HepG2 (cell line): ENCODE data around the gene EIF3L.

Source experiments
- CREB1 ChIP-seq, 2 experiments: fragments of 450-650 bp in 1 of 2; IDR thresholded peaks; 2 replicates each; pipeline ENCODE4 v1.6.1; 2016 to 2017; ENCODE audit warnings: control low read depth in 1 of 2, mild to moderate bottlenecking in 1 of 2, missing compliant biosample characterization in 1 of 2, missing genetic modification characterization in 1 of 2
- EZH2 ChIP-seq: conservative IDR thresholded peaks from 2 replicates; pipeline ENCODE4 v1.6.1; 2012; ENCODE audit warnings: mild to moderate bottlenecking, low read depth, low read length, moderate library complexity
- HOXA5 ChIP-seq: sonication (generic); formaldehyde crosslinking; IDR thresholded peaks from 2 replicates; pipeline ENCODE4 v1.4.0; 2020; ENCODE audit warnings: missing genetic modification reagents
- KDM1A ChIP-seq: IDR thresholded peaks from 2 replicates; pipeline ENCODE4 v1.6.1; 2016; ENCODE audit warnings: missing compliant biosample characterization
- PHF20 ChIP-seq: sonication (generic); formaldehyde crosslinking; IDR thresholded peaks from 2 replicates; pipeline ENCODE4 v1.5.0; 2020; ENCODE audit warnings: mild to moderate bottlenecking, missing genetic modification reagents
- POLR2A ChIP-seq, 2 experiments: IDR thresholded peaks; 2 replicates each; pipeline ENCODE4 v1.6.1; 2011; ENCODE audit warnings: low read depth in 2 of 2, low read length in 2 of 2, mild to moderate bottlenecking in 1 of 2, moderate library complexity in 1 of 2; ENCODE audit not compliant: insufficient read depth in 1 of 2
- PTBP1 ChIP-seq: fragments of 200-400 bp; formaldehyde crosslinking; IDR thresholded peaks from 2 replicates; pipeline ENCODE4 v1.6.1; 2018; ENCODE audit warnings: low read length, low read depth; ENCODE audit not compliant: poor library complexity, severe bottlenecking
- RAD21 ChIP-seq: fragments of 450-650 bp; formaldehyde crosslinking; IDR thresholded peaks from 2 replicates; pipeline ENCODE4 v1.5.0; 2020; ENCODE audit warnings: mild to moderate bottlenecking
- SNAPC2 ChIP-seq: sonication (generic); formaldehyde crosslinking; IDR thresholded peaks from 2 replicates; pipeline ENCODE4 v1.8.1; 2022; ENCODE audit warnings: mild to moderate bottlenecking, missing genetic modification reagents
- ZNF850 ChIP-seq: sonication (generic); formaldehyde crosslinking; conservative IDR thresholded peaks from 2 replicates; pipeline ENCODE4 v1.9.0; 2021; ENCODE audit warnings: mild to moderate bottlenecking, missing genetic modification reagents
- TF ChIP-seq, protein P1 (sequence below): sonication (generic); formaldehyde crosslinking; IDR thresholded peaks from 2 replicates; pipeline ENCODE4 v1.5.1; 2020; ENCODE audit warnings: missing genetic modification reagents, mild to moderate bottlenecking, borderline replicate concordance
- TF ChIP-seq, protein P2 (sequence below), 2 experiments: sonication (generic) in 1 of 2; formaldehyde crosslinking in 1 of 2; IDR thresholded peaks; 2 replicates each; pipeline versions ENCODE4 v1.4.0 to v1.6.1; 2018 to 2020; ENCODE audit warnings: missing genetic modification reagents in 2 of 2, borderline replicate concordance in 1 of 2, low read depth in 1 of 2, mild to moderate bottlenecking in 1 of 2, missing biosample characterization in 1 of 2
- TF ChIP-seq, protein P3 (sequence below): sonication (generic); formaldehyde crosslinking; IDR thresholded peaks from 2 replicates; pipeline ENCODE4 v1.5.0; 2020; ENCODE audit warnings: mild to moderate bottlenecking, missing genetic modification reagents, moderate library complexity
- TF ChIP-seq, protein P4 (sequence below): sonication (generic); formaldehyde crosslinking; IDR thresholded peaks from 2 replicates; pipeline ENCODE4 v1.4.0; 2020; ENCODE audit warnings: mild to moderate bottlenecking, missing genetic modification reagents

DNA sequence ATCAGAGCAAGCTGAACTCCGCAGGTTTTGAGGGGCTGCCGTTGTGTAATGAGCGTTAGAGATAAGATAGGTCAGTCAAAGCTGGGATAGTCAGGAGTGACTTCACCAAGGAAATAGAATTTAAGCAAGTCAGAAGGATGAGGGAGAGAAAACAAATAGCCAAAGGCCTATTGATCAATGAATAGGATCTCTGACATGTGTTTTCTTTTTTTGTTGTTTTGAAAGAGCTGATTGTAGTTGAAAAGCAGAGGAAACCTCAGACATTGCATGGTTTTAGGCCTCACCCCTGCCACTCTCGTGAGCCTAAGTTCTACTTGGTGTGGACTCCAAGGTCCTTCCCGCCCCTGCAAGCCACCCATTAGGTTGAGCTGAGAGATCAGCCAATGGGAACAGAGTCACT, 3.2 kb downstream of the EIF3L start:
- no peak for TF ChIP-seq POLR2A (IDR thresholded peaks at IDR 0.05; ENCODE audit: insufficient read depth in 1 of 2, low read depth in 2 of 2, low read length in 2 of 2)
- TF ChIP-seq RAD21 (CRISPR knock-in tag) = no peak
- TF ChIP-seq SNAPC2 (CRISPR knock-in tag) = no peak
- TF ChIP-seq, protein P1, sequence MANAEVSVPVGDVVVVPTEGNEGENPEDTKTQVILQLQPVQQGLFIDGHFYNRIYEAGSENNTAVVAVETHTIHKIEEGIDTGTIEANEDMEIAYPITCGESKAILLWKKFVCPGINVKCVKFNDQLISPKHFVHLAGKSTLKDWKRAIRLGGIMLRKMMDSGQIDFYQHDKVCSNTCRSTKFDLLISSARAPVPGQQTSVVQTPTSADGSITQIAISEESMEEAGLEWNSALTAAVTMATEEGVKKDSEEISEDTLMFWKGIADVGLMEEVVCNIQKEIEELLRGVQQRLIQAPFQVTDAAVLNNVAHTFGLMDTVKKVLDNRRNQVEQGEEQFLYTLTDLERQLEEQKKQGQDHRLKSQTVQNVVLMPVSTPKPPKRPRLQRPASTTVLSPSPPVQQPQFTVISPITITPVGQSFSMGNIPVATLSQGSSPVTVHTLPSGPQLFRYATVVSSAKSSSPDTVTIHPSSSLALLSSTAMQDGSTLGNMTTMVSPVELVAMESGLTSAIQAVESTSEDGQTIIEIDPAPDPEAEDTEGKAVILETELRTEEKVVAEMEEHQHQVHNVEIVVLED (CRISPR knock-in tag) = no peak
- no peak for TF ChIP-seq ZNF850 (CRISPR knock-in tag)
- TF ChIP-seq, protein P2, sequence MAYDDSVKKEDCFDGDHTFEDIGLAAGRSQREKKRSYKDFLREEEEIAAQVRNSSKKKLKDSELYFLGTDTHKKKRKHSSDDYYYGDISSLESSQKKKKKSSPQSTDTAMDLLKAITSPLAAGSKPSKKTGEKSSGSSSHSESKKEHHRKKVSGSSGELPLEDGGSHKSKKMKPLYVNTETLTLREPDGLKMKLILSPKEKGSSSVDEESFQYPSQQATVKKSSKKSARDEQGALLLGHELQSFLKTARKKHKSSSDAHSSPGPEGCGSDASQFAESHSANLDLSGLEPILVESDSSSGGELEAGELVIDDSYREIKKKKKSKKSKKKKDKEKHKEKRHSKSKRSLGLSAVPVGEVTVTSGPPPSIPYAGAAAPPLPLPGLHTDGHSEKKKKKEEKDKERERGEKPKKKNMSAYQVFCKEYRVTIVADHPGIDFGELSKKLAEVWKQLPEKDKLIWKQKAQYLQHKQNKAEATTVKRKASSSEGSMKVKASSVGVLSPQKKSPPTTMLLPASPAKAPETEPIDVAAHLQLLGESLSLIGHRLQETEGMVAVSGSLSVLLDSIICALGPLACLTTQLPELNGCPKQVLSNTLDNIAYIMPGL (CRISPR knock-in tag; IDR thresholded peaks at IDR 0.05; ENCODE audit: borderline replicate concordance in 1 of 2, low read depth in 1 of 2) = no peak
- no peak for TF ChIP-seq CREB1 (IDR thresholded peaks at IDR 0.05)
- TF ChIP-seq CREB1 (CRISPR knock-in tag; IDR thresholded peaks at IDR 0.05) = no peak
- TF ChIP-seq KDM1A = no peak
- TF ChIP-seq, protein P3, sequence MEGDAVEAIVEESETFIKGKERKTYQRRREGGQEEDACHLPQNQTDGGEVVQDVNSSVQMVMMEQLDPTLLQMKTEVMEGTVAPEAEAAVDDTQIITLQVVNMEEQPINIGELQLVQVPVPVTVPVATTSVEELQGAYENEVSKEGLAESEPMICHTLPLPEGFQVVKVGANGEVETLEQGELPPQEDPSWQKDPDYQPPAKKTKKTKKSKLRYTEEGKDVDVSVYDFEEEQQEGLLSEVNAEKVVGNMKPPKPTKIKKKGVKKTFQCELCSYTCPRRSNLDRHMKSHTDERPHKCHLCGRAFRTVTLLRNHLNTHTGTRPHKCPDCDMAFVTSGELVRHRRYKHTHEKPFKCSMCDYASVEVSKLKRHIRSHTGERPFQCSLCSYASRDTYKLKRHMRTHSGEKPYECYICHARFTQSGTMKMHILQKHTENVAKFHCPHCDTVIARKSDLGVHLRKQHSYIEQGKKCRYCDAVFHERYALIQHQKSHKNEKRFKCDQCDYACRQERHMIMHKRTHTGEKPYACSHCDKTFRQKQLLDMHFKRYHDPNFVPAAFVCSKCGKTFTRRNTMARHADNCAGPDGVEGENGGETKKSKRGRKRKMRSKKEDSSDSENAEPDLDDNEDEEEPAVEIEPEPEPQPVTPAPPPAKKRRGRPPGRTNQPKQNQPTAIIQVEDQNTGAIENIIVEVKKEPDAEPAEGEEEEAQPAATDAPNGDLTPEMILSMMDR = no peak
- no peak for TF ChIP-seq PTBP1
- no peak for TF ChIP-seq EZH2
- TF ChIP-seq, protein P4, sequence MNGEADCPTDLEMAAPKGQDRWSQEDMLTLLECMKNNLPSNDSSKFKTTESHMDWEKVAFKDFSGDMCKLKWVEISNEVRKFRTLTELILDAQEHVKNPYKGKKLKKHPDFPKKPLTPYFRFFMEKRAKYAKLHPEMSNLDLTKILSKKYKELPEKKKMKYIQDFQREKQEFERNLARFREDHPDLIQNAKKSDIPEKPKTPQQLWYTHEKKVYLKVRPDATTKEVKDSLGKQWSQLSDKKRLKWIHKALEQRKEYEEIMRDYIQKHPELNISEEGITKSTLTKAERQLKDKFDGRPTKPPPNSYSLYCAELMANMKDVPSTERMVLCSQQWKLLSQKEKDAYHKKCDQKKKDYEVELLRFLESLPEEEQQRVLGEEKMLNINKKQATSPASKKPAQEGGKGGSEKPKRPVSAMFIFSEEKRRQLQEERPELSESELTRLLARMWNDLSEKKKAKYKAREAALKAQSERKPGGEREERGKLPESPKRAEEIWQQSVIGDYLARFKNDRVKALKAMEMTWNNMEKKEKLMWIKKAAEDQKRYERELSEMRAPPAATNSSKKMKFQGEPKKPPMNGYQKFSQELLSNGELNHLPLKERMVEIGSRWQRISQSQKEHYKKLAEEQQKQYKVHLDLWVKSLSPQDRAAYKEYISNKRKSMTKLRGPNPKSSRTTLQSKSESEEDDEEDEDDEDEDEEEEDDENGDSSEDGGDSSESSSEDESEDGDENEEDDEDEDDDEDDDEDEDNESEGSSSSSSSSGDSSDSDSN (CRISPR knock-in tag) = no peak
- no peak for TF ChIP-seq HOXA5 (CRISPR knock-in tag)
- no peak for TF ChIP-seq PHF20 (CRISPR knock-in tag)
